ENCODE measurements around the gene PTMS.

GRCh38 chr12:6786416-6787094 lies 20.4 kb downstream of the PTMS start:
- TF ChIP-seq ZNF512 (CRISPR knock-in tag; IDR thresholded peaks at IDR 0.05; ENCODE audit: borderline replicate concordance), result no peak
- TF ChIP-seq MYBL2 (CRISPR knock-in tag; IDR thresholded peaks at IDR 0.05), result no peak
- TF ChIP-seq ZNF263 (CRISPR knock-in tag; IDR thresholded peaks at IDR 0.05; ENCODE audit: low read depth), result no peak
- no peak for TF ChIP-seq USF1 (CRISPR knock-in tag; IDR thresholded peaks at IDR 0.05)
- TF ChIP-seq CTCF (IDR thresholded peaks at IDR 0.05), result no peak
- no peak for TF ChIP-seq ARID4B (CRISPR knock-in tag; IDR thresholded peaks at IDR 0.05; ENCODE audit: borderline replicate concordance)
- TF ChIP-seq NR3C1 (CRISPR knock-in tag; conservative IDR thresholded peaks at IDR 0.05; ENCODE audit: low read depth), result no peak
- no peak for TF ChIP-seq MAX (CRISPR knock-in tag; IDR thresholded peaks at IDR 0.05)
- no peak for TF ChIP-seq ETV6 (CRISPR knock-in tag; IDR thresholded peaks at IDR 0.05)
- no peak for TF ChIP-seq E2F1 (CRISPR knock-in tag; IDR thresholded peaks at IDR 0.05)
- TF ChIP-seq ZNF138 (CRISPR knock-in tag; conservative IDR thresholded peaks at IDR 0.05), result no peak
- no peak for TF ChIP-seq CBFB (CRISPR knock-in tag; IDR thresholded peaks at IDR 0.05; ENCODE audit: low read depth)
- TF ChIP-seq FOXK1 (CRISPR knock-in tag; IDR thresholded peaks at IDR 0.05), result no peak

Data from WTC11 (cell line).